Measurements from ENCODE around the gene PRPH.

DNA sequence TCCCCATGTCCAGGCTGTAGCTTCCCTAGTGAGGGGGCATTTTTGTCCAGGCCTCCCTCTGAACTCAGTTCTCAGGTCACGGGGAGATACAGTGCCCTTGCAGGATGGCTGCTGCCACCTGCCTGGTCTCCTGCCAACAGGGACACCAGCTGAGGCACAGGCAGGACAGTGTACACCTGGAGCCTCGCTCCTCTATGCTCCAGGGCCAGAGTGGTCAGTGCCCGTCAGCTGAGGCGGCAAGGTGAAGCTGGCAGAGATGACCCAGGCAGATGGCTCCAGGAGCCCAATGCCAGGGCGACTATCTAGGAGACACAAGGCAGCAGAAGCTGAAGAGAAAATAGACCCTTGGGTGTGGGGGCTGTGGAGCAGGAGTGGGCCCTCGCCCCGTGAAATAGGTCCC, 17.5 kb upstream of the PRPH start:
- TF ChIP-seq, protein P1, sequence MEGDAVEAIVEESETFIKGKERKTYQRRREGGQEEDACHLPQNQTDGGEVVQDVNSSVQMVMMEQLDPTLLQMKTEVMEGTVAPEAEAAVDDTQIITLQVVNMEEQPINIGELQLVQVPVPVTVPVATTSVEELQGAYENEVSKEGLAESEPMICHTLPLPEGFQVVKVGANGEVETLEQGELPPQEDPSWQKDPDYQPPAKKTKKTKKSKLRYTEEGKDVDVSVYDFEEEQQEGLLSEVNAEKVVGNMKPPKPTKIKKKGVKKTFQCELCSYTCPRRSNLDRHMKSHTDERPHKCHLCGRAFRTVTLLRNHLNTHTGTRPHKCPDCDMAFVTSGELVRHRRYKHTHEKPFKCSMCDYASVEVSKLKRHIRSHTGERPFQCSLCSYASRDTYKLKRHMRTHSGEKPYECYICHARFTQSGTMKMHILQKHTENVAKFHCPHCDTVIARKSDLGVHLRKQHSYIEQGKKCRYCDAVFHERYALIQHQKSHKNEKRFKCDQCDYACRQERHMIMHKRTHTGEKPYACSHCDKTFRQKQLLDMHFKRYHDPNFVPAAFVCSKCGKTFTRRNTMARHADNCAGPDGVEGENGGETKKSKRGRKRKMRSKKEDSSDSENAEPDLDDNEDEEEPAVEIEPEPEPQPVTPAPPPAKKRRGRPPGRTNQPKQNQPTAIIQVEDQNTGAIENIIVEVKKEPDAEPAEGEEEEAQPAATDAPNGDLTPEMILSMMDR (conservative IDR thresholded peaks at IDR 0.05; ENCODE audit: low read length), result no peak
- no peak for TF ChIP-seq EZH2phosphoT487 (IDR thresholded peaks at IDR 0.05; ENCODE audit: borderline replicate concordance, low read depth, low read length)

All from OCI-LY7 (cell line).